HFF-Myc (cell line): ENCODE data around the gene SPAG6.
"Not testable (repeated sequence)": the region's sequence is repeated elsewhere in the genome, so short reads cannot be mapped to it uniquely, and the experiment has no call there.

Experiments used
- DNase-seq: peaks from one replicate; pipeline ENCODE4 v3.0.0-alpha.2; 2011; ENCODE audit warnings: low read depth; ENCODE audit errors: extremely low read depth
- H3K4me3 ChIP-seq: replicated peaks from 2 replicates; pipeline ENCODE4 v1.5.1; 2011; ENCODE audit warnings: low read depth, mild to moderate bottlenecking, control low read depth, low read length
- CTCF ChIP-seq: IDR thresholded peaks from 2 replicates; pipeline ENCODE4 v1.5.1; 2012; ENCODE audit warnings: mild to moderate bottlenecking, low read depth, low read length, control low read depth; ENCODE audit errors: missing control alignments

The SPAG6 gene

GRCh38 chr10:22345301-22346095 is at the start of gene SPAG6:
TSS of gene SPAG6 (plus strand) at chr10:22345496. CDS start at chr10:22345612, 116 bp downstream.
- no peak within 1 kb of the TSS for H3K4me3 ChIP-seq
- no peak for TF ChIP-seq CTCF
- no peak for DNase-seq

- TF ChIP-seq CTCF, result no peak
- no peak overlapping the region for H3K4me3 ChIP-seq
- no peak for DNase-seq
Observed at GRCh38 chr10:22301193-22301592, 44.1 kb upstream of the SPAG6 start.

GRCh38 chr10:22303461-22303860 is 41.8 kb upstream of the SPAG6 start:
- no peak for DNase-seq
- H3K4me3 ChIP-seq, result no peak overlapping the region
- TF ChIP-seq CTCF, result no peak

GRCh38 chr10:22305721-22306120 is 39.6 kb upstream of the SPAG6 start:
- no peak overlapping the region for H3K4me3 ChIP-seq
- TF ChIP-seq CTCF, result no peak
- no peak for DNase-seq

GRCh38 chr10:22308390-22308789 is 36.9 kb upstream of the SPAG6 start:
- no peak for TF ChIP-seq CTCF
- no peak for DNase-seq
- no peak overlapping the region for H3K4me3 ChIP-seq

- no peak for DNase-seq
- TF ChIP-seq CTCF, result no peak
- no peak overlapping the region for H3K4me3 ChIP-seq
Observed at GRCh38 chr10:22309180-22310000, 35.9 kb upstream of the SPAG6 start.

- not testable (repeated sequence) for DNase-seq, H3K4me3 ChIP-seq
Observed at GRCh38 chr10:22310012-22310411, 35.3 kb upstream of the SPAG6 start.
